Motor neuron (in vitro differentiated cells): ENCODE measurements around the gene FCSK. TPM values are rescaled to one million over a fixed set of nuclear protein-coding genes. Genes with fewer than 3 reads are reported as not detected.
"Not testable (repeated sequence)": the region's sequence is repeated elsewhere in the genome, so short reads cannot be mapped to it uniquely, and the experiment has no call there.

Source experiments
- ATAC-seq, 8 experiments: fragments of 200-7000 bp; cut with Tn5 transposase; replicated peaks in 6 of 8; 2 replicates each; pipeline ENCODE4 v1.8.0; 2021; ENCODE audit warnings: mild to moderate bottlenecking in 8 of 8, moderate library complexity in 8 of 8
- H3K27ac ChIP-seq, 2 donors: fragments of 250-450 bp; sonication (Bioruptor Pico); 2 replicates each; pipeline ENCODE4 v1.9.0; 2021; ENCODE audit warnings: antibody characterized with exemption in 2 of 2, mild to moderate bottlenecking in 2 of 2, moderate library complexity in 1 of 2
- H3K4me1 ChIP-seq, 2 donors: fragments of 250-450 bp; sonication (Bioruptor Pico); replicated peaks in 1 of 2; 2 replicates each; pipeline ENCODE4 v1.6.1; 2021; ENCODE audit warnings: antibody characterized with exemption in 2 of 2, mild to moderate bottlenecking in 2 of 2, moderate library complexity in 1 of 2
- H3K4me3 ChIP-seq, 5 donors: fragments of 250-450 bp; sonication (Bioruptor Pico); 2 replicates each; pipeline ENCODE4 v1.9.0; 2021; ENCODE audit warnings: antibody characterized with exemption in 5 of 5, mild to moderate bottlenecking in 5 of 5, moderate library complexity in 4 of 5
- WGBS, 10 experiments: fragments of 450-650 bp; shearing (Covaris generic); methylation state at CpG; one replicate each; pipeline ENCODE4 v1.0.0; 2022; 5-methylcytosine and 5-hydroxymethylcytosine counted together
- in situ Hi-C, 9 experiments: fragments of 400-800 bp; cut with MboI; loops; one replicate each; pipeline ENCODE4 v1.15.0; 2021; ENCODE audit warnings: low sequenced_read_pairs in 9 of 9, low pct_unique_long_range_greater_than_20kb in 2 of 9; ENCODE audit not compliant: unreplicated experiment in 9 of 9
- total RNA-seq, 8 experiments: library from RNA; unstranded; fragments of 300-600 nt; gene quantifications; 2 replicates each; pipeline versions ENCODE4 v1.2.3 to v1.2.4, GENCODE V29; 2022

The FCSK gene
- 10 to 100 TPM in 2 of 8 experiments, 1 to 10 TPM in 6; 4.4 to 18.2 (median 7.6) TPM for total RNA-seq

GRCh38 chr16:70454222-70455034 lies at the start of gene FCSK:
Gene FCSK, plus strand, starts transcription at chr16:70454595. Its CDS starts 8,596 bp downstream, at chr16:70463191.
- WGBS, 10 experiments: 0 to 5% (median 1%) methylated on average over 1 to 15 of the region's 67 CpGs; no CpG with 5 or more reads in 3 of the 10 experiments
- peaks cover 5 to 6% of the 10 kb centered on the region in 2 donors for H3K4me1 ChIP-seq
- peak; percentile 88 to 97 (median 95) for ATAC-seq
- H3K27ac ChIP-seq: peak within 1 kb of the TSS; percentile 100
- peak within 1 kb of the TSS; percentile 87 to 100 (median 92) for H3K4me3 ChIP-seq
- in situ Hi-C loops: no loop called here

GRCh38 chr16:70406104-70406503 lies 48.3 kb upstream of the FCSK start:
- H3K4me3 ChIP-seq, in situ Hi-C loops, H3K27ac ChIP-seq, ATAC-seq: not testable (repeated sequence)
- peaks cover 8 to 12% of the 10 kb centered on the region in 2 donors for H3K4me1 ChIP-seq
- 100% methylated on average over 2 to 3 of the region's 5 CpGs; no CpG with 5 or more reads in 8 of the 10 experiments for WGBS, 10 experiments

GRCh38 chr16:70407811-70408274 lies 46.6 kb upstream of the FCSK start:
- ATAC-seq: peak in 4 of 8 experiments; percentile 25 to 65 (median 60)
- Histone ChIP-seq H3K4me3 (no peak overlapping the region), H3K4me1 (peaks cover 8 to 12% of the 10 kb centered on the region in 2 donors), H3K27ac (peak overlapping the region in 1 of 2 donors; percentile 36)
- WGBS, 10 experiments: 10 to 93% (median 60%) methylated on average over 1 to 9 of the region's 10 CpGs; no CpG with 5 or more reads in 2 of the 10 experiments
- in situ Hi-C loops: no loop called here

- no peak for ATAC-seq
- Histone ChIP-seq H3K27ac (no peak overlapping the region), H3K4me1 (peaks cover 8 to 12% of the 10 kb centered on the region in 2 donors), H3K4me3 (no peak overlapping the region)
- in situ Hi-C loops: no loop called here
- 77 to 100% (median 90%) methylated on average over 2 to 6 of the region's 6 CpGs; no CpG with 5 or more reads in 1 of the 10 experiments for WGBS, 10 experiments
Observed at GRCh38 chr16:70410734-70411133, 43.7 kb upstream of the FCSK start.

- no peak for ATAC-seq
- H3K4me1 ChIP-seq: peaks cover 11 to 16% of the 10 kb centered on the region in 2 donors
- no peak overlapping the region for H3K4me3 ChIP-seq
- WGBS, 10 experiments: 86 to 100% (median 96%) methylated on average over 1 to 8 of the region's 8 CpGs; no CpG with 5 or more reads in 2 of the 10 experiments
- H3K27ac ChIP-seq: no peak overlapping the region
- in situ Hi-C loops: no loop called here
Observed at GRCh38 chr16:70412385-70412784, 42.0 kb upstream of the FCSK start.

GRCh38 chr16:70413572-70413971 lies 40.8 kb upstream of the FCSK start:
- not testable (repeated sequence) for ATAC-seq

GRCh38 chr16:70416748-70417616 lies 37.4 kb upstream of the FCSK start:
- Histone ChIP-seq H3K4me1 (peaks cover 9 to 34% of the 10 kb centered on the region in 2 donors), H3K27ac (peak overlapping the region; percentile 66 to 83), H3K4me3 (no peak overlapping the region)
- ATAC-seq: no peak
- in situ Hi-C loops: no loop called here
- WGBS, 10 experiments: 67 to 100% (median 88%) methylated on average over 1 to 5 of the region's 17 CpGs; no CpG with 5 or more reads in 4 of the 10 experiments

More at GRCh38 chr16:70413572-70413971, 40.8 kb upstream of the FCSK start:
- in situ Hi-C loops, H3K27ac ChIP-seq, H3K4me3 ChIP-seq: not testable (repeated sequence)
- peaks cover 9 to 19% of the 10 kb centered on the region in 2 donors for H3K4me1 ChIP-seq
- 88 to 100% (median 95%) methylated on average over 4 to 5 of the region's 5 CpGs; no CpG with 5 or more reads in 4 of the 10 experiments for WGBS, 10 experiments

- peaks cover 9 to 34% of the 10 kb centered on the region in 2 donors for H3K4me1 ChIP-seq
- in situ Hi-C loops: no loop called here
- H3K27ac ChIP-seq: peak overlapping the region; percentile 66 to 83
- H3K4me3 ChIP-seq: no peak overlapping the region
- 76 to 95% (median 80%) methylated on average over 1 to 4 of the region's 7 CpGs; no CpG with 5 or more reads in 7 of the 10 experiments for whole genome bisulfite sequencing, 10 experiments
- ATAC-seq: peak in 1 of 8 experiments; percentile 3
Observed at GRCh38 chr16:70417661-70418060, 36.7 kb upstream of the FCSK start.

GRCh38 chr16:70418274-70418992 lies 36.0 kb upstream of the FCSK start:
- no peak overlapping the region for H3K4me3 ChIP-seq
- ATAC-seq: peak in 3 of 8 experiments; percentile 13 to 24 (median 19)
- peak overlapping the region; percentile 66 to 83 for H3K27ac ChIP-seq
- H3K4me1 ChIP-seq: peaks cover 9 to 34% of the 10 kb centered on the region in 2 donors
- WGBS, 10 experiments: 60 to 100% (median 84%) methylated on average over 2 to 6 of the region's 13 CpGs; no CpG with 5 or more reads in 6 of the 10 experiments
- in situ Hi-C loops: no loop called here

- no peak overlapping the region for H3K4me3 ChIP-seq
- 60 to 100% (median 86%) methylated on average over 1 to 2 of the region's 5 CpGs; no CpG with 5 or more reads in 7 of the 10 experiments for WGBS, 10 experiments
- in situ Hi-C loops: no loop called here
- no peak for ATAC-seq
- no peak overlapping the region for H3K27ac ChIP-seq
- peaks cover 9 to 34% of the 10 kb centered on the region in 2 donors for H3K4me1 ChIP-seq
Observed at GRCh38 chr16:70418993-70419318, 35.4 kb upstream of the FCSK start.

GRCh38 chr16:70419384-70420327 lies 34.7 kb upstream of the FCSK start:
- no peak overlapping the region for H3K4me3 ChIP-seq
- no peak overlapping the region for H3K27ac ChIP-seq
- 57 to 100% (median 80%) methylated on average over 1 to 3 of the region's 14 CpGs; no CpG with 5 or more reads in 2 of the 10 experiments for WGBS, 10 experiments
- in situ Hi-C loops: no loop called here
- H3K4me1 ChIP-seq: peaks cover 9 to 34% of the 10 kb centered on the region in 2 donors
- no peak for ATAC-seq
